ENCODE data around the gene HUWE1.

DNA sequence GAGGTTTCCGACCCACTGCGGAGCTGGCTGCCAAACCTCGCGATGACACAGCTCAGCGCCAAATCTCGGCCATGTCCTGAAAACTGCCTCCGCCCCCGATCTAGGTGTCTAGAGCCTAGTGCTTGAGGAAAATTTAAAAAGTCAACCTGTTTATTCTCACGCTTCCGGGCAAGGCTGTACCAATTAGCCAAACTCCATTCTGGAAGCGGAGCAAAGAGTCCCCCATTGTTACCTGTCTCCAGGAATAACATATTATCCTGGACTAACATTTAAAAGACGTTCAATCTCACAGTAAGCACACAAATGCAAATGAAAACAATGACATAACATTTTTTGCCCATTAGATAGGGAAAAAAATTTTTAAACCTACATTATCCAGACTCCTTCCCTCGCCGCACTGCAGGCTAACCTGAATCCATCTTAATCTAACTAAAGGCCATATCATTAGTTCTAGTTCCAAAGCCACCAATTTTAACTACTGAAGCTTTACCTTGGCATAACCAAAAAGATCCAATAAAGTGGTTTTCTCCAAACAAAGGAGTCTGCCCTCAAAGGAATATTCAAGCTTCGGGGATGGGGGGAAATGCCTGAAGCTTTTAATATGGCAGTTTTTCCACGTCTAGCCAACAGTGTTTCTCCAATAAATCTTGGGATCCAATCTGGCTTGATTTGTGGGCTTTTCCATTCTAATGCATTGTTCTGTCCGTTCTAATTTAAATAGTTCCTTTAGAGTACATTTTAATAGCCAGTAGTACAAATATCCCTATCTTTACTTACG, 1.9 kb downstream of the HUWE1 start:
- TF ChIP-seq, protein P1, sequence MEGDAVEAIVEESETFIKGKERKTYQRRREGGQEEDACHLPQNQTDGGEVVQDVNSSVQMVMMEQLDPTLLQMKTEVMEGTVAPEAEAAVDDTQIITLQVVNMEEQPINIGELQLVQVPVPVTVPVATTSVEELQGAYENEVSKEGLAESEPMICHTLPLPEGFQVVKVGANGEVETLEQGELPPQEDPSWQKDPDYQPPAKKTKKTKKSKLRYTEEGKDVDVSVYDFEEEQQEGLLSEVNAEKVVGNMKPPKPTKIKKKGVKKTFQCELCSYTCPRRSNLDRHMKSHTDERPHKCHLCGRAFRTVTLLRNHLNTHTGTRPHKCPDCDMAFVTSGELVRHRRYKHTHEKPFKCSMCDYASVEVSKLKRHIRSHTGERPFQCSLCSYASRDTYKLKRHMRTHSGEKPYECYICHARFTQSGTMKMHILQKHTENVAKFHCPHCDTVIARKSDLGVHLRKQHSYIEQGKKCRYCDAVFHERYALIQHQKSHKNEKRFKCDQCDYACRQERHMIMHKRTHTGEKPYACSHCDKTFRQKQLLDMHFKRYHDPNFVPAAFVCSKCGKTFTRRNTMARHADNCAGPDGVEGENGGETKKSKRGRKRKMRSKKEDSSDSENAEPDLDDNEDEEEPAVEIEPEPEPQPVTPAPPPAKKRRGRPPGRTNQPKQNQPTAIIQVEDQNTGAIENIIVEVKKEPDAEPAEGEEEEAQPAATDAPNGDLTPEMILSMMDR (IDR thresholded peaks at IDR 0.05): no peak
- TF ChIP-seq, protein P2, sequence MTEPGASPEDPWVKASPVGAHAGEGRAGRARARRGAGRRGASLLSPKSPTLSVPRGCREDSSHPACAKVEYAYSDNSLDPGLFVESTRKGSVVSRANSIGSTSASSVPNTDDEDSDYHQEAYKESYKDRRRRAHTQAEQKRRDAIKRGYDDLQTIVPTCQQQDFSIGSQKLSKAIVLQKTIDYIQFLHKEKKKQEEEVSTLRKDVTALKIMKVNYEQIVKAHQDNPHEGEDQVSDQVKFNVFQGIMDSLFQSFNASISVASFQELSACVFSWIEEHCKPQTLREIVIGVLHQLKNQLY (CRISPR knock-in tag; IDR thresholded peaks at IDR 0.05): no peak
- TF ChIP-seq, protein P3, sequence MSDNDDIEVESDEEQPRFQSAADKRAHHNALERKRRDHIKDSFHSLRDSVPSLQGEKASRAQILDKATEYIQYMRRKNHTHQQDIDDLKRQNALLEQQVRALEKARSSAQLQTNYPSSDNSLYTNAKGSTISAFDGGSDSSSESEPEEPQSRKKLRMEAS (CRISPR knock-in tag; IDR thresholded peaks at IDR 0.05): no peak
- TF ChIP-seq, protein P4, sequence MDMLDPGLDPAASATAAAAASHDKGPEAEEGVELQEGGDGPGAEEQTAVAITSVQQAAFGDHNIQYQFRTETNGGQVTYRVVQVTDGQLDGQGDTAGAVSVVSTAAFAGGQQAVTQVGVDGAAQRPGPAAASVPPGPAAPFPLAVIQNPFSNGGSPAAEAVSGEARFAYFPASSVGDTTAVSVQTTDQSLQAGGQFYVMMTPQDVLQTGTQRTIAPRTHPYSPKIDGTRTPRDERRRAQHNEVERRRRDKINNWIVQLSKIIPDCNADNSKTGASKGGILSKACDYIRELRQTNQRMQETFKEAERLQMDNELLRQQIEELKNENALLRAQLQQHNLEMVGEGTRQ (CRISPR knock-in tag; IDR thresholded peaks at IDR 0.05): no peak
- no peak for TF ChIP-seq SMAD3 (CRISPR knock-in tag; IDR thresholded peaks at IDR 0.05; ENCODE audit: borderline replicate concordance)
- TF ChIP-seq, protein P5, sequence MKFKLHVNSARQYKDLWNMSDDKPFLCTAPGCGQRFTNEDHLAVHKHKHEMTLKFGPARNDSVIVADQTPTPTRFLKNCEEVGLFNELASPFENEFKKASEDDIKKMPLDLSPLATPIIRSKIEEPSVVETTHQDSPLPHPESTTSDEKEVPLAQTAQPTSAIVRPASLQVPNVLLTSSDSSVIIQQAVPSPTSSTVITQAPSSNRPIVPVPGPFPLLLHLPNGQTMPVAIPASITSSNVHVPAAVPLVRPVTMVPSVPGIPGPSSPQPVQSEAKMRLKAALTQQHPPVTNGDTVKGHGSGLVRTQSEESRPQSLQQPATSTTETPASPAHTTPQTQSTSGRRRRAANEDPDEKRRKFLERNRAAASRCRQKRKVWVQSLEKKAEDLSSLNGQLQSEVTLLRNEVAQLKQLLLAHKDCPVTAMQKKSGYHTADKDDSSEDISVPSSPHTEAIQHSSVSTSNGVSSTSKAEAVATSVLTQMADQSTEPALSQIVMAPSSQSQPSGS (CRISPR knock-in tag; IDR thresholded peaks at IDR 0.05; ENCODE audit: borderline replicate concordance, low read depth): no peak
- TF ChIP-seq, protein P6, sequence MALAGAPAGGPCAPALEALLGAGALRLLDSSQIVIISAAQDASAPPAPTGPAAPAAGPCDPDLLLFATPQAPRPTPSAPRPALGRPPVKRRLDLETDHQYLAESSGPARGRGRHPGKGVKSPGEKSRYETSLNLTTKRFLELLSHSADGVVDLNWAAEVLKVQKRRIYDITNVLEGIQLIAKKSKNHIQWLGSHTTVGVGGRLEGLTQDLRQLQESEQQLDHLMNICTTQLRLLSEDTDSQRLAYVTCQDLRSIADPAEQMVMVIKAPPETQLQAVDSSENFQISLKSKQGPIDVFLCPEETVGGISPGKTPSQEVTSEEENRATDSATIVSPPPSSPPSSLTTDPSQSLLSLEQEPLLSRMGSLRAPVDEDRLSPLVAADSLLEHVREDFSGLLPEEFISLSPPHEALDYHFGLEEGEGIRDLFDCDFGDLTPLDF (CRISPR knock-in tag; IDR thresholded peaks at IDR 0.05): no peak
